ENCODE data around the gene SLC29A1. TPM values are rescaled to one million over a fixed set of nuclear protein-coding genes. Genes with fewer than 3 reads are reported as not detected.

Gene SLC29A1
- polyA plus RNA-seq, 1 experiment, result 34.1 TPM

DNA sequence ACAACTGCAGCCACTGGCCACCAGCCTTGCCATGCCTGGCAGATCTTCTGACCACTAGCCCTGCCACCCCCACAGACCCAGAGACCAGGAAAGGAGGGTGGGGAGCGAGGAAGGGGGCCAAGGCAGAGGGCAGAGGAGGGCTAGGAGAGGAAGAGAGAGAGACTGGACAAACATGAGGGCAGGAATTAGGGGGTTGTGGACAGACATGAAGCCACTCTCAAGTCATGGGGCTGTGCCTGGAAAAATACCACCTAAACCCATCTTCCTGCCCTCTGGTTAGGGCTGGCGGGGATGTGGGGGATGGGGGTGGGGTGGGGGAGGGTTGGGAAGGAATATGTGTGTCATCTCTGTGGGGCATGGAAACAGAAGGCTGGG lies 1.4 kb upstream of the SLC29A1 start:
- Histone ChIP-seq H3K36me3 (ENCODE audit: control insufficient read depth, insufficient read depth, low read length) (no peaks in the 10 kb centered on the region), H3K27me3 (ENCODE audit: control insufficient read depth, insufficient read depth, low read length) (peaks cover 1% of the 10 kb centered on the region; the same call in 1 of the 2 replicates), H3K4me3 (ENCODE audit: low read depth, low read length) (no peak overlapping the region)
- no peak for DNase-seq (ENCODE audit: low read depth)
- TF ChIP-seq, protein P1, sequence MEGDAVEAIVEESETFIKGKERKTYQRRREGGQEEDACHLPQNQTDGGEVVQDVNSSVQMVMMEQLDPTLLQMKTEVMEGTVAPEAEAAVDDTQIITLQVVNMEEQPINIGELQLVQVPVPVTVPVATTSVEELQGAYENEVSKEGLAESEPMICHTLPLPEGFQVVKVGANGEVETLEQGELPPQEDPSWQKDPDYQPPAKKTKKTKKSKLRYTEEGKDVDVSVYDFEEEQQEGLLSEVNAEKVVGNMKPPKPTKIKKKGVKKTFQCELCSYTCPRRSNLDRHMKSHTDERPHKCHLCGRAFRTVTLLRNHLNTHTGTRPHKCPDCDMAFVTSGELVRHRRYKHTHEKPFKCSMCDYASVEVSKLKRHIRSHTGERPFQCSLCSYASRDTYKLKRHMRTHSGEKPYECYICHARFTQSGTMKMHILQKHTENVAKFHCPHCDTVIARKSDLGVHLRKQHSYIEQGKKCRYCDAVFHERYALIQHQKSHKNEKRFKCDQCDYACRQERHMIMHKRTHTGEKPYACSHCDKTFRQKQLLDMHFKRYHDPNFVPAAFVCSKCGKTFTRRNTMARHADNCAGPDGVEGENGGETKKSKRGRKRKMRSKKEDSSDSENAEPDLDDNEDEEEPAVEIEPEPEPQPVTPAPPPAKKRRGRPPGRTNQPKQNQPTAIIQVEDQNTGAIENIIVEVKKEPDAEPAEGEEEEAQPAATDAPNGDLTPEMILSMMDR (IDR thresholded peaks at IDR 0.05; ENCODE audit: insufficient read depth, low read depth, low read length), result no peak
- ChIA-PET POLR2A (interaction anchor here (0.6 kb wide), 2 partner anchors 14 to 43 kb away, joined by 6 to 19 read pairs; no protein-coding TSS in a partner anchor), CTCF (interaction anchor here (0.7 to 6.8 kb wide), 12 partner anchors 9 to 87 kb away, joined by 3 to 89 read pairs (median 4); no protein-coding TSS in a partner anchor)

DNA sequence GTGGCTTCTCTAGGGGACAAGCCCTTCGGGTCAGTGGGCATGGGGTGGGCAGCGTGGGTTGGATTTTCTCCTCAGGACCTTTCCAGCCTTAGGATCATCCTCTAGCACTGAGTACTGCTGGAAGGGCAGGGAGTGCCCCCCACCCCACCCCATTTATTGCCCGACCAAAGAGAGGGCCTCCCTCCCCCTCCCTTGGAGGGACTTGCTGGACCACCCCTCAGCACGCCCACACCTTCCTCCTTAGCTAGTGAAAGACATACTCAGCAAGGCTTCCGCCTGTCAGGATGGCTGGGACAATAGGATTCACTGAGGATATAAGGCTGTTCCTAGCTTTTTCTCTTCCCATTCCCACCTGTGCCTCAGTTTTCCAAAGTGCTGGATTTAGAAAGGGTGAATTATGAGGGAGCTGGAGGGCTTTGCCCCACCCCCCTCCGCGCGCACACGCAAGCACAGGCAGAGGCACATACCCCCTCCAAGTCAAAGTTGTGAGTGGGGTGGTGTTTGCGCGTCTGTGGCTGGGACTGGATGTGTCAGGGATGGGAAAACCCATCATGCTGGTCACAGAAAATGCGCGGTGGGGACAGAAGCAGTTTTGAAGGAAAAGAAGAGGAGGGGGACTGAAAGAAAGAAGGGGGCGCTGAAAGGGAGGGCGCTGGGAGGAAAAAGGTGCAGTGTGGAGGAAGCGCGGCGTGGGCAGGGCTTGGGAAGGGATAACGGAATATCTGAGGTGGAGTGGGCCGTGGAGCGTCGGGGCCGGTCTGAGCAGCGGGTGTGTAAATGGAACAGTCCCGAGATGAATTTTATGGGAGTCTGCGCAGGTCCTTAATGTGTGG lies 693 bp upstream of the SLC29A1 start:
- ChIA-PET POLR2A (no interaction called here), CTCF (interaction anchor here (0.7 to 6.8 kb wide), 8 partner anchors 13 to 87 kb away, joined by 3 to 89 read pairs (median 4); no protein-coding TSS in a partner anchor)
- no peaks in the 10 kb centered on the region for H3K36me3 ChIP-seq (ENCODE audit: control insufficient read depth, insufficient read depth, low read length)
- TF ChIP-seq, protein P1 (IDR thresholded peaks at IDR 0.05; ENCODE audit: insufficient read depth, low read depth, low read length), result no peak
- DNase-seq (ENCODE audit: low read depth), result no peak
- peak overlapping the region; percentile 56 for H3K4me3 ChIP-seq (ENCODE audit: low read depth, low read length)
- H3K27me3 ChIP-seq (ENCODE audit: control insufficient read depth, insufficient read depth, low read length), result peaks cover 1% of the 10 kb centered on the region; the same call in 1 of the 2 replicates

DNA sequence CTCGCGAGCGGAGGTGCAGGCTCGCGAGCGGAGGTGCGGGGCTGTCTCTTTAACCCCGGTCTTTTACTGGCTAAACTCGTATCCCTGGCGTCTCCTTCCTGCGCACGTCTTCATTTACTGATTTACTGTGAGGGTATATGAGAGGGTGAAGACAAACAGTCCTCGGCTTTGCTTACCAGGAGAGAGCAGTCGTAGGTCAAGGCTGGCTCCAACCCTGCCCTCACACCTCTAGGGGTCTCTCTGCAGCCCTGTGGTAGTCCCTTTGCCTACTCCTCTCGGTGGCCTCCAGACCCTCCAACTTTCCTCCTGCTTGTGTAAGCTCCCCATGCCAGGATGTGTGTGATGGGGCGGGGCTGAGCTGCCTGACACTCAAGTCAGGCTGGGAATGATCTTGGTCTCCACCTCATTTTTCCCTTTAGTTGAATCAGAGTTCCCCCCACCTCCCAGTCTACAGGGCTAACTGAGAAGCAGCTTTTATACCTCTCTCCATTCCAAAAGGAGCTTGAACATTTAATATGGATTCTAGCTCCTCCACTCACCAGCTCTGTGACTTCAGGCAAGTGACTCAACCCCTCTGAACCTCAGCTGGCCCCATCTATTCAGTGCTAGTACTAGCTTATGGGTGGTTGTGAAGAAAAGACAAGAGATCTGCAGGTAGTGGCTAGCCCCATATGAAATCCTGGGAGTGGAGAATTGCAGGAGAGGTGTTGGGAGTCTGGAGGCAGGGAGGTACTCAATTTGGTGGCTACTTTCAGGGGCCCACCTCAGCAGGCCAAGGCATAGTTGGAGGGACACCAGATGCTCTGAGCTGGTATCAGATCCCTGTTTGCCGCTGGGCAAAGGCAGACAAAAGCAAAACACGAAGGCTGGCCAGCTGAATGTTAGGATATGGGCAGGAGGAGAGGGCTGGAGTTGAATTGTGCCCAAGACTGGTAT lies 902 bp downstream of the SLC29A1 start:
- CTCF ChIA-PET, result interaction anchor here (0.8 to 6.8 kb wide), 6 partner anchors 11 to 114 kb away, joined by 3 to 89 read pairs (median 4); no protein-coding TSS in a partner anchor
- no peaks in the 10 kb centered on the region for H3K27me3 ChIP-seq (ENCODE audit: control insufficient read depth, insufficient read depth, low read length)
- TF ChIP-seq, protein P1 (IDR thresholded peaks at IDR 0.05; ENCODE audit: insufficient read depth, low read depth, low read length), result no peak
- POLR2A ChIA-PET, result interaction anchor here (1.0 kb wide), 1 partner anchor 23 kb away, joined by 3 read pairs; no protein-coding TSS in a partner anchor
- H3K4me3 ChIP-seq (ENCODE audit: low read depth, low read length), result peak overlapping the region; percentile 56
- DNase-seq (ENCODE audit: low read depth), result no peak
- H3K36me3 ChIP-seq (ENCODE audit: control insufficient read depth, insufficient read depth, low read length), result no peaks in the 10 kb centered on the region

DNA sequence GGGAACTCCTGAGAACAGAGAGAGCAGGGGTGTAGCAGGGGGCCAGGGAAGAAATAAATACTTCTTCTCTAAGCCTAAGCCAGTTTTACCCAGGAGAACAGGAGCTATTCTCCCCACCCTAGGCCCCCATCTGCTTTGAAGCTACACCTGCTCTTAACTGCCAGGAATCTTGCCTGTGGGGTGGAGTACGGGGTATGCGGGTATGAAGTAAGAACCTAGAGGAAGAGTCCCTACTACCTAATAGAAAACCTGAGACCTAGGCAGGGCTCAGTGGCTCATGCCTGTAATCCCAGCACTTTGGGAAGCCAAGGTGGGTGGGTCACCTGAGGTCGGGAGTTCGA lies 1.5 kb downstream of the SLC29A1 start:
- H3K27me3 ChIP-seq (ENCODE audit: control insufficient read depth, insufficient read depth, low read length), result no peaks in the 10 kb centered on the region
- H3K36me3 ChIP-seq (ENCODE audit: control insufficient read depth, insufficient read depth, low read length), result no peaks in the 10 kb centered on the region
- H3K4me3 ChIP-seq (ENCODE audit: low read depth, low read length), result no peak overlapping the region
- no peak for DNase-seq (ENCODE audit: low read depth)
- CTCF ChIA-PET, result interaction anchor here (0.8 to 6.8 kb wide), 3 partner anchors 10 to 114 kb away, joined by 3 to 89 read pairs (median 10); no protein-coding TSS in a partner anchor
- TF ChIP-seq, protein P1 (IDR thresholded peaks at IDR 0.05; ENCODE audit: insufficient read depth, low read depth, low read length), result no peak
- POLR2A ChIA-PET, result no interaction called here

Measured in BJ (cell line).